Measurements from ENCODE around the gene MYCL.
"Not testable (repeated sequence)": the region's sequence is repeated elsewhere in the genome, so short reads cannot be mapped to it uniquely, and the experiment has no call there.

MYCL gene

GRCh38 chr1:39917825-39918224, 16.1 kb upstream of the MYCL start:
- no peak for DNase-seq

DNA sequence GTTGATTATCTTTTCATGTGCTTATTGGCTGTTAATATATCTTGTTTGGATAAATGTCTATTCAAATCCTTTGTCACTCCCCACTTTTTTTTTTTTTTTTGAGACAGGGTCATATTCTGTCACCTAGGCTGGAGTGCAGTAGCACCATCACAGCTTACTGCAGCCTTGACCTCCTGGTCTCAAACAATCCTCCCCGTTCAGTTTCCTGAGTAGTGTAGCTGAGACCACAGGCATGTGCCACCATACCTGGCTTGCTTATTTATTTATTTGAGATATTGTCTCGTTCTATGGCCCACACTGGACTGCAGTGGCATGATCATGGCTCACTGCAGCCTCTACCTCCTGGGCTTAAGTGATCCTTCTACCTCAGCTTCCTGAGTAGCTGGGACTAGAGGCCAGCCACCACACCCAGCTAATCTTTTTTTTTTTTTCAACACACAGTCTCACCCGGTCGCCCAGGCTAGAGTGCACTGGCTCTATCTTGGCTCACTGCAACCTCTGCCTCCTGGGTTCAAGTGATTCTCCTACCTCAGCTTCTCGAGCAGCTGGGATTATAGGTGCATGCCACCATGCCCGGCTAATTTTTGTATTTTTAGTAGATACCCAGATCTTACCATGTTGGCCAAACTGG, 13.9 kb upstream of the MYCL start:
- no peak for DNase-seq

GRCh38 chr1:39913136-39913535, 11.4 kb upstream of the MYCL start:
- not testable (repeated sequence) for DNase-seq

DNA sequence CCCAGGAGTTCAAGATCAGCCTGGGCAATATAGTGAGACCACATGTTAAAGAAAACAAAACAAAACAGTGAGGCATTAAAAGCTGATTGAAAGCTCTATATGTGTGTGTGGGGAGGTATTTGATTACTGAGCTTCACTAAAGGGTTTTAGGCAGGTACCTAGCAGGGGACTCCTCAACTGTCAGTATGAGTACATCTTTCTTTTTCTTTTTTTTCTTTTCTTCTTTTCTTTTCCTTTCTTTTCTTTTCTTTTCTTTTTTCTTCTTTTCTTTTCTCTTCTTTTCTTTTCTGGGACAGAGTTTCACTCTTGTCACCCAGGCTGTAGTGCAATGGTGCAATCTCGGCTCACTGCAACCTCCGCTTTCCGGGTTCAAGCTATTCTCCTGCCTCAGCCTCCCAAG, 8.5 kb upstream of the MYCL start:
- no peak for DNase-seq

GRCh38 chr1:39908534-39908933, 6.8 kb upstream of the MYCL start:
- DNase-seq = no peak

GRCh38 chr1:39907528-39908453, 6.1 kb upstream of the MYCL start:
- no peak for DNase-seq

- DNase-seq = no peak
Measured at GRCh38 chr1:39905172-39905571, 3.5 kb upstream of the MYCL start.

DNA sequence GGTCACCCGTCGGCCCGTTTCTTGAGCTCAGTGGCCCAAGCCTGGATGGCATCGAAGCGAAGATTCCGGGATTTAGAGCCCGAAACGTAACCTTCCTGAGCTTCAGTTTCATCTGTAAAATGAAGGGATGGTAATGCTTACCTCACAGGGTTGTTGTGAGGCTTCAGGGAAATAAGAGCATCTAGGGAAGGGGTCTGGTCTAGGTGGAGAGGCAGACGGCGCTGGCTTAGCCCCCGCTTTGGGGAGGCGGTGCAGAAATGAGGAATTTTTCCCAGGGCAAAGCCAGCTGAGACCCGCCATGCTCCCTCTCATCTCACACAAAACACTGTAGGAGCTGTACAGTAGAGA, 717 bp upstream of the MYCL start:
- DNase-seq = no peak

DNA sequence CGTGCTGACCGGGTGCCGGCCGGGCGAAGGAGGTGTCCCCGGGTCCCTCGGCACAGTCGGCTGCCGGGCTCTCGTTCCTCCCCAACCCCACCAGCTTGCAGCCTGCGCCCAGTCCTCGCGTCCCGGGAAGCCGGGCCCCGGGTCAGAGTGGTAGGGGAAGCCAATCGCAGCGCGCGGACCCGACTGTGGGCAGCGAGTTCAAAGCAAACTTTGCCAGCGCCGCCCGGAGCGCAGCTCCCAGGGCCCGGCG, 328 bp downstream of the MYCL start:
- DNase-seq = no peak

- peak; percentile 83 for DNase-seq
Measured at GRCh38 chr1:39900662-39901463, 854 bp downstream of the MYCL start.

GRCh38 chr1:39899611-39900538, 1.8 kb downstream of the MYCL start:
- DNase-seq = no peak

DNA sequence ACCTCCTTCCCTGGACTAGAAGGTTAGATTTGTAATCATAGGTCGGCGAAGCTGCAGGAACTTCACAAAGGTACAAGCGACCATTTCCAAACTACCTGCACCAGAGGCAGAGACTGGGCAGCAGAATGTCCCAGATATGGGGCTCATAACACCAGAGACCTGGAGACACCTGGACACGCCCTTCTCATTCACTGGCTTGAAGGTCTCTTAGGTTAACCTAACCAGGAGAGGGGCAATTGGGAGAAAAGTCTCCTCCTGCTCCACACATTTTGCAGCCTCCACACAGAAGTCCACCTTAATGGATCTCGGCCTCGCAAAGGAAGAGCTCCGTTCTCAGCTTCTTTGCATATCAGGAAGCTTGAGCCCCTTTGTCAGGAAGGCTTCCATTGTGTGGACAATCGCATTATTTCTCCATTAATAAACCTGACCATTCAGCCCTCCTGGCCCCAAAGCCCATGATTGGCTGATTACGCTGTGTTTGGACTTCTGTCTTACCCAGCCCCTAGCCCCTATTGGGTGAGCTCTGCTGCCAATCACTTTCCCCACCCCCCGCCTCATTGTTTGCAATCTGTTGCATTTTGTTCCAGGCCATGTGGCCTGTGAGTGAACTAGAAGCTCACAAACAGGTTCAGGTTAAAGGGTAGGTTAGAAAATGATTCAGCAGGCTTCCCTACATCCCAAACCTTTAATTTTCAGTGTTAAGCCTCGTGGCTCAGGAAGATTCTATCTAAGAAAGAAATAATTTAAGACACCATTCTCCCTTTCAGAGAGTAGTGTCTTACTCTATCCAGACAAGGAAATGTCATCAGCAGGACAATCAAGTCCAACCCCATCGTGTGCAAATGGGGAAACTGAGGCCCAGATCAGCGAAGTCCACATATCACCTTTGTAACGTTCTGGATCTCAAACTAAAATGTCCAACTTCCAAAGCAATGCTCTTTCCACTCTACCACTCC, 2.8 kb downstream of the MYCL start:
- DNase-seq = peak; percentile 88

- DNase-seq = no peak
Measured at GRCh38 chr1:39898191-39898590, 3.5 kb downstream of the MYCL start.

DNA sequence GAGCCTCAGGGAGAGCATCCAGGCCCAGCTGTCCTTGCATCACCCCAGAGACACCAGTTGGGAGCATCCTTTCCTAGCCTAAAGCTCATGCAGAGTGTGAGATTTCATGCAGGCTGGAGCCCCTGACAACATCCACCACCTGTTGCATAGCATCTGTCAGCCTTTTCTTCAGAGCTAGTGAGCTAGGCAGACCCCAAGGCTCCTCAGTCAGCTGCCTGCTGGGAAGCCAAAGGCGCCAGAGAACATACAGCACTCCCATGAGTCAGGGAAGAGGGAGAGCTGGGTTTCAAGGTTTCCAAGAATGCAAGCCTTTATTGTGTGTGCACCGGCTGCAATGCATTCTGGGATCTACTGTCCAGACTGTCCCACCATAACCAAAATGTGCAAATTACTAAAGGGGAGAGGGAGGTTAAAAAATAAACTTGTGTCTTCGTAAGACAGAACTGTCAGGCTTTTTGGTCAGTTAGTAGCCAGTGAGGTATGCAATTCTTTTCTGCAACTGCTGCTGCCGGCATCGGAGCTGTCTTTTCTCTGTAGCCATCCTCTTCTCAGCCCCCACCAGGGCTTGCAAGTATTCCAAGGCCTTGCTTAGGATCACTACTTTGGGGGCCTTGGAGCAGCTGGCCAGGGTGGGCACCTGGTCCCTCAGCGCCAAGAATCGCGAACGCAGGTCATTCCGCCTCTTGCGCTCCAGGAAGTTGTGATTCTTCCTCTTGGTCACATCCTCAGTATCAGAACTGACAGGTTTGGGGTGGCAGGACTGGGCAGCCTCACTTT, 4.6 kb downstream of the MYCL start:
- peak; percentile 69 for DNase-seq

DNA sequence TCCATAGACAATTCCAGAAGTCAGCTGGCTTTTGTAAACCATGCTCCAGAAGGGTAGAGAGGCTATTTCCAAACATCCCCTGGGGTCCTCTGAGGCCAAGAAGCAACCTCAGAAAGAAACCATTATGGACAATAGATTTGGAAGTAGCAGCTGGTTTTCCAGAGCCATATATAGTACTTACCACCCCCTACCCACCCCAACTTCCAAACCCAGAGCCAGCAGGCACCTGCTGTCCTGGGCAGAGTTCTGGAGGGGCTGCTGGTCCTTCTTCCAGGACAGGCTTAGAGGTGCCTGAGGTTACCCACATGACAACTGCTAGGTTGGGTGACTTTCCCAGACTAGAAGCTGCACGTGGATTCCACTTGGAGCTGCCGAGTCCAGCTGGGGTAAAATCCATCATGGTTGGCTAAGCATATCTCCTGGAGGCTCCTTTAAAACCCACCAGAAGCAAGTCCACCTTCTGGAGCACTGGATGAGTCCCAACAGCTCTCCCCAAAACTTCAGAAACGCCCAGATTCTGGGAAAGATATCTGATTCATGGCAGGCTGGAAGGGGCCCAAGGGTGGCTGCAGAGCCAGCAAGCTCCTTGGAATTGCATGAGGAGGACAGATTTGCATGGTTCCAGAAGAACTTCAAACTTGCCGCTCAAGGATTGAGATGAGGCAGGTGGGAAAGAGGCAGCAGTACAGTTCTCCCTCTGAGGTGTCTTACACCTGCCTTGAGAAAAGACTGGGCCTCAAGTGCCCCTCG, 5.8 kb downstream of the MYCL start:
- no peak for DNase-seq

- DNase-seq = no peak
Measured at GRCh38 chr1:39894884-39895495, 6.7 kb downstream of the MYCL start.

DNA sequence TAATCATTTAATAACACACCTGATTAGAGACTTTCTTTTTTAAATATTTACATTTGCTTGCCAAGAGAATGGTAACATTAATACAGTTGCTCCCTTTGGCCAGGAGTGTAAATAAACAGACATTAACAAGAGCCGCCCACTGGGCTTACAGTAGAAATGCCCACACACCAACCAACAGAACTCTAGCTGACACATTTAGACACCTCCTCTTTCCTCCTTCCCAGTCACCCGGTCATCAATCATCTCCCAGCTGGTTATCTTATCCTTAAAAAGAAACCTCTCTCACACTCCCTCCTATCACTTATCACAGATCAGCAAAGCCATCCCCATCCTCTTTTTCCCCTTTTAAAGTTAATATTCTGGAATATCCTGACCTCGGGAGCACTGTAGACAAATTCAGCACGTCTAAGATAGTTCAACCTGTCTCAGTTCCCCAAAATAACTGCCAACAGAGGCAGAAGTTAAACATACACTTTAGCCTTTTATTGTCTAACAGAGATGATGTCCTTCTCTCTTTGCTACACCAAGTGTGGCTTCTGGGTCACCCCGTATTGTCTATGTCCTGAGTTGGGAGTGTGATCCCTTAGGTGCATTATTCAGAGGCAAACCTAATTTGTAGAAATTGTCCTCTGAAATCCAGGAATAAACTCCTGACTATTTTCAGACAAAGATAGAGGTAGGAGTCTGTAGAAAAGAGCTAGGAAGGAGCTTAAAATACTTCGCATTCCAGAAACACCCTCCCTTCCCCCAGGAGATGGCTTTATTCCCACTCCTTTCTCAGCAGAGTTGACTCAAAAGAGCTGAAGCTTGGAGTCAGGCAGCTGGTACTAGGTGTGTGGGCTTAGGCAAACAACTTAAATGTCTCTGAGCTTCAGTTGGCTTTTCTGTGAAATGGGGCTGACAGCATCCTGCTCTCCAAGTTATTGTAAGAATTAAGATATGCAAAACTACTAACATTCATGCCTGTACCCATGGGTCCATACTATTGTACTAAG, 8.8 kb downstream of the MYCL start:
- no peak for DNase-seq

DNA sequence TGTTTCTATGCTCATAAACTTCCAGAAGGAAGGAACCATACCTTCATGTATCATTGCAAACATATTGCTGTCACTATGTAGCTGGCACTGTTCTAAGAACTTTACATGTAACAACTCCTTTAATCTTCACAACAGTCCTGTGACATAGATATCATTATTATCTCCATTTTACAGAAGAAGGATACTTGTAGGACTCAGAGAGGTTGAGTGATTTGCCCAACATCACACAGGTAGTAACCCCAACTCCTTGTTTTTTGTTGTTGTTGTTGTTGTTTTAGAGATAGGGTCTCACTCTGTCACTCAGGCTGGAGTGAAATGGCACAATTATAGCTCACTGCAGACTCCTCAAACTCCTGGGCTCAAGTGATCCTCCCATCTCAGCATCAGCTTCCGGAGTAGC, 10.8 kb downstream of the MYCL start:
- DNase-seq = no peak
